Activated naive CD4-positive, alpha-beta T cell treated with anti-CD3 and anti-CD28 coated beads, Interleukin-2, amount 50 U/mL, for 24 hours (primary cell): Measurements from ENCODE around the gene SLC18B1.
A peak's percentile ranks its signal among the peaks of the same experiment; 100 is the strongest.

Experiments used
- H3K27ac Mint-ChIP-seq: one replicate; pipeline ENCODE4 v1.8.0; 2021; ENCODE audit warnings: mild to moderate bottlenecking, mixed read lengths
- H3K27me3 Mint-ChIP-seq: one replicate; pipeline ENCODE4 v1.8.0; 2021; ENCODE audit warnings: mixed read lengths
- H3K36me3 Mint-ChIP-seq: one replicate; pipeline ENCODE4 v1.8.0; 2021; ENCODE audit warnings: mixed read lengths
- H3K4me1 Mint-ChIP-seq: one replicate; pipeline ENCODE4 v1.8.0; 2021; ENCODE audit warnings: mixed read lengths
- H3K4me3 Mint-ChIP-seq: one replicate; pipeline ENCODE4 v1.8.0; 2021; ENCODE audit warnings: mild to moderate bottlenecking, mixed read lengths
- H3K9me3 Mint-ChIP-seq: one replicate; pipeline ENCODE4 v1.8.0; 2021; ENCODE audit warnings: mixed read lengths

The SLC18B1 gene

GRCh38 chr6:132765560-132765959 is 32.9 kb downstream of the SLC18B1 start:
- Mint-ChIP-seq H3K27ac (no peak overlapping the region), H3K9me3 (no peaks in the 10 kb centered on the region), H3K4me3 (no peak overlapping the region), H3K36me3 (peaks cover 10% of the 10 kb centered on the region), H3K27me3 (no peaks in the 10 kb centered on the region), H3K4me1 (peaks cover 44% of the 10 kb centered on the region)

GRCh38 chr6:132764370-132764769 is 34.1 kb downstream of the SLC18B1 start:
- peaks cover 52% of the 10 kb centered on the region for H3K4me1 Mint-ChIP-seq
- peak overlapping the region; percentile 95 for H3K27ac Mint-ChIP-seq
- peak overlapping the region; percentile 83 for H3K4me3 Mint-ChIP-seq

GRCh38 chr6:132763269-132763668 is 35.2 kb downstream of the SLC18B1 start:
- Mint-ChIP-seq H3K36me3 (peaks cover 6% of the 10 kb centered on the region), H3K4me1 (peaks cover 52% of the 10 kb centered on the region), H3K9me3 (no peaks in the 10 kb centered on the region), H3K27me3 (no peaks in the 10 kb centered on the region), H3K4me3 (peak overlapping the region; percentile 83), H3K27ac (peak overlapping the region; percentile 79)

More at GRCh38 chr6:132764370-132764769, 34.1 kb downstream of the SLC18B1 start:
- no peaks in the 10 kb centered on the region for H3K9me3 Mint-ChIP-seq
- peaks cover 10% of the 10 kb centered on the region for H3K36me3 Mint-ChIP-seq
- H3K27me3 Mint-ChIP-seq, result no peaks in the 10 kb centered on the region

- Mint-ChIP-seq H3K36me3 (peaks cover 8% of the 10 kb centered on the region), H3K27ac (peak overlapping the region; percentile 48), H3K4me3 (no peak overlapping the region)
These were observed 38.2 kb downstream of the SLC18B1 start for GRCh38 chr6:132760256-132760655.

GRCh38 chr6:132758689-132759088 is 39.7 kb downstream of the SLC18B1 start:
- peaks cover 35% of the 10 kb centered on the region for H3K4me1 Mint-ChIP-seq
- no peak overlapping the region for H3K27ac Mint-ChIP-seq
- H3K36me3 Mint-ChIP-seq, result peaks cover 11% of the 10 kb centered on the region
- no peak overlapping the region for H3K4me3 Mint-ChIP-seq
- H3K27me3 Mint-ChIP-seq, result no peaks in the 10 kb centered on the region
- H3K9me3 Mint-ChIP-seq, result no peaks in the 10 kb centered on the region

More at GRCh38 chr6:132760256-132760655, 38.2 kb downstream of the SLC18B1 start:
- Mint-ChIP-seq H3K9me3 (no peaks in the 10 kb centered on the region), H3K27me3 (no peaks in the 10 kb centered on the region), H3K4me1 (peaks cover 48% of the 10 kb centered on the region)

- Mint-ChIP-seq H3K4me3 (no peak overlapping the region), H3K36me3 (peaks cover 28% of the 10 kb centered on the region), H3K4me1 (peaks cover 5% of the 10 kb centered on the region), H3K27ac (no peak overlapping the region), H3K27me3 (no peaks in the 10 kb centered on the region), H3K9me3 (no peaks in the 10 kb centered on the region)
These were observed 46.2 kb downstream of the SLC18B1 start for GRCh38 chr6:132752255-132752654.

- Mint-ChIP-seq H3K9me3 (no peaks in the 10 kb centered on the region), H3K4me3 (no peak overlapping the region), H3K4me1 (peaks cover 7% of the 10 kb centered on the region)
These were observed 46.6 kb downstream of the SLC18B1 start for GRCh38 chr6:132751828-132752227.

GRCh38 chr6:132751306-132751705 is 47.1 kb downstream of the SLC18B1 start:
- peaks cover 35% of the 10 kb centered on the region for H3K36me3 Mint-ChIP-seq
- no peaks in the 10 kb centered on the region for H3K9me3 Mint-ChIP-seq
- H3K27ac Mint-ChIP-seq, result no peak overlapping the region
- H3K4me3 Mint-ChIP-seq, result no peak overlapping the region
- no peaks in the 10 kb centered on the region for H3K27me3 Mint-ChIP-seq
- H3K4me1 Mint-ChIP-seq, result peaks cover 10% of the 10 kb centered on the region

More at GRCh38 chr6:132751828-132752227, 46.6 kb downstream of the SLC18B1 start:
- H3K36me3 Mint-ChIP-seq, result peaks cover 31% of the 10 kb centered on the region
- H3K27me3 Mint-ChIP-seq, result no peaks in the 10 kb centered on the region
- no peak overlapping the region for H3K27ac Mint-ChIP-seq

GRCh38 chr6:132750455-132751248 is 47.8 kb downstream of the SLC18B1 start:
- no peaks in the 10 kb centered on the region for H3K27me3 Mint-ChIP-seq
- peaks cover 10% of the 10 kb centered on the region for H3K4me1 Mint-ChIP-seq
- H3K9me3 Mint-ChIP-seq, result no peaks in the 10 kb centered on the region
- no peak overlapping the region for H3K27ac Mint-ChIP-seq
- no peak overlapping the region for H3K4me3 Mint-ChIP-seq
- H3K36me3 Mint-ChIP-seq, result peaks cover 36% of the 10 kb centered on the region

GRCh38 chr6:132749111-132749510 is 49.3 kb downstream of the SLC18B1 start:
- H3K27ac Mint-ChIP-seq, result no peak overlapping the region
- H3K4me3 Mint-ChIP-seq, result no peak overlapping the region
- no peaks in the 10 kb centered on the region for H3K27me3 Mint-ChIP-seq

GRCh38 chr6:132748446-132748845 is 50.0 kb downstream of the SLC18B1 start:
- H3K4me3 Mint-ChIP-seq, result no peak overlapping the region
- H3K36me3 Mint-ChIP-seq, result peaks cover 49% of the 10 kb centered on the region
- peaks cover 10% of the 10 kb centered on the region for H3K4me1 Mint-ChIP-seq
- H3K9me3 Mint-ChIP-seq, result no peaks in the 10 kb centered on the region
- no peaks in the 10 kb centered on the region for H3K27me3 Mint-ChIP-seq
- no peak overlapping the region for H3K27ac Mint-ChIP-seq

More at GRCh38 chr6:132749111-132749510, 49.3 kb downstream of the SLC18B1 start:
- H3K4me1 Mint-ChIP-seq, result peaks cover 10% of the 10 kb centered on the region
- peaks cover 45% of the 10 kb centered on the region for H3K36me3 Mint-ChIP-seq
- no peaks in the 10 kb centered on the region for H3K9me3 Mint-ChIP-seq

GRCh38 chr6:132746048-132746447 is 52.4 kb downstream of the SLC18B1 start:
- peaks cover 7% of the 10 kb centered on the region for H3K9me3 Mint-ChIP-seq
- no peaks in the 10 kb centered on the region for H3K27me3 Mint-ChIP-seq
- H3K36me3 Mint-ChIP-seq, result peaks cover 52% of the 10 kb centered on the region
- H3K27ac Mint-ChIP-seq, result no peak overlapping the region
- H3K4me3 Mint-ChIP-seq, result no peak overlapping the region
- peaks cover 10% of the 10 kb centered on the region for H3K4me1 Mint-ChIP-seq

GRCh38 chr6:132742495-132742894 is 55.9 kb downstream of the SLC18B1 start:
- no peak overlapping the region for H3K27ac Mint-ChIP-seq

GRCh38 chr6:132741281-132741680 is 57.2 kb downstream of the SLC18B1 start:
- Mint-ChIP-seq H3K36me3 (peaks cover 41% of the 10 kb centered on the region), H3K27ac (no peak overlapping the region), H3K4me1 (peaks cover 15% of the 10 kb centered on the region), H3K27me3 (no peaks in the 10 kb centered on the region), H3K4me3 (no peak overlapping the region), H3K9me3 (peaks cover 23% of the 10 kb centered on the region)

More at GRCh38 chr6:132742495-132742894, 55.9 kb downstream of the SLC18B1 start:
- H3K9me3 Mint-ChIP-seq, result peaks cover 23% of the 10 kb centered on the region
- H3K4me3 Mint-ChIP-seq, result no peak overlapping the region
- peaks cover 9% of the 10 kb centered on the region for H3K4me1 Mint-ChIP-seq
- H3K27me3 Mint-ChIP-seq, result no peaks in the 10 kb centered on the region
- peaks cover 48% of the 10 kb centered on the region for H3K36me3 Mint-ChIP-seq

- Mint-ChIP-seq H3K36me3 (peaks cover 13% of the 10 kb centered on the region), H3K4me3 (no peak overlapping the region), H3K9me3 (peaks cover 18% of the 10 kb centered on the region), H3K27ac (no peak overlapping the region), H3K4me1 (peaks cover 20% of the 10 kb centered on the region), H3K27me3 (no peaks in the 10 kb centered on the region)
These were observed 62.2 kb downstream of the SLC18B1 start for GRCh38 chr6:132736239-132736638.

GRCh38 chr6:132734694-132735236 is 63.7 kb downstream of the SLC18B1 start:
- H3K4me1 Mint-ChIP-seq, result peaks cover 20% of the 10 kb centered on the region
- peak overlapping the region; percentile 57 for H3K27ac Mint-ChIP-seq
- H3K27me3 Mint-ChIP-seq, result no peaks in the 10 kb centered on the region
- H3K36me3 Mint-ChIP-seq, result peaks cover 6% of the 10 kb centered on the region
- no peak overlapping the region for H3K4me3 Mint-ChIP-seq
- peaks cover 14% of the 10 kb centered on the region for H3K9me3 Mint-ChIP-seq
